Kasumi-1 (cell line): Measurements from ENCODE around the gene ABCA2.
A peak's percentile ranks its signal among the peaks of the same experiment; 100 is the strongest.

Source experiments
- DNase-seq, 2 experiments: peaks; one replicate each; lab custom pipeline; 2025; lab: John Stamatoyannopoulos, UW

Gene ABCA2, protein sequence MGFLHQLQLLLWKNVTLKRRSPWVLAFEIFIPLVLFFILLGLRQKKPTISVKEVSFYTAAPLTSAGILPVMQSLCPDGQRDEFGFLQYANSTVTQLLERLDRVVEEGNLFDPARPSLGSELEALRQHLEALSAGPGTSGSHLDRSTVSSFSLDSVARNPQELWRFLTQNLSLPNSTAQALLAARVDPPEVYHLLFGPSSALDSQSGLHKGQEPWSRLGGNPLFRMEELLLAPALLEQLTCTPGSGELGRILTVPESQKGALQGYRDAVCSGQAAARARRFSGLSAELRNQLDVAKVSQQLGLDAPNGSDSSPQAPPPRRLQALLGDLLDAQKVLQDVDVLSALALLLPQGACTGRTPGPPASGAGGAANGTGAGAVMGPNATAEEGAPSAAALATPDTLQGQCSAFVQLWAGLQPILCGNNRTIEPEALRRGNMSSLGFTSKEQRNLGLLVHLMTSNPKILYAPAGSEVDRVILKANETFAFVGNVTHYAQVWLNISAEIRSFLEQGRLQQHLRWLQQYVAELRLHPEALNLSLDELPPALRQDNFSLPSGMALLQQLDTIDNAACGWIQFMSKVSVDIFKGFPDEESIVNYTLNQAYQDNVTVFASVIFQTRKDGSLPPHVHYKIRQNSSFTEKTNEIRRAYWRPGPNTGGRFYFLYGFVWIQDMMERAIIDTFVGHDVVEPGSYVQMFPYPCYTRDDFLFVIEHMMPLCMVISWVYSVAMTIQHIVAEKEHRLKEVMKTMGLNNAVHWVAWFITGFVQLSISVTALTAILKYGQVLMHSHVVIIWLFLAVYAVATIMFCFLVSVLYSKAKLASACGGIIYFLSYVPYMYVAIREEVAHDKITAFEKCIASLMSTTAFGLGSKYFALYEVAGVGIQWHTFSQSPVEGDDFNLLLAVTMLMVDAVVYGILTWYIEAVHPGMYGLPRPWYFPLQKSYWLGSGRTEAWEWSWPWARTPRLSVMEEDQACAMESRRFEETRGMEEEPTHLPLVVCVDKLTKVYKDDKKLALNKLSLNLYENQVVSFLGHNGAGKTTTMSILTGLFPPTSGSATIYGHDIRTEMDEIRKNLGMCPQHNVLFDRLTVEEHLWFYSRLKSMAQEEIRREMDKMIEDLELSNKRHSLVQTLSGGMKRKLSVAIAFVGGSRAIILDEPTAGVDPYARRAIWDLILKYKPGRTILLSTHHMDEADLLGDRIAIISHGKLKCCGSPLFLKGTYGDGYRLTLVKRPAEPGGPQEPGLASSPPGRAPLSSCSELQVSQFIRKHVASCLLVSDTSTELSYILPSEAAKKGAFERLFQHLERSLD (N-terminal part only)

DNA sequence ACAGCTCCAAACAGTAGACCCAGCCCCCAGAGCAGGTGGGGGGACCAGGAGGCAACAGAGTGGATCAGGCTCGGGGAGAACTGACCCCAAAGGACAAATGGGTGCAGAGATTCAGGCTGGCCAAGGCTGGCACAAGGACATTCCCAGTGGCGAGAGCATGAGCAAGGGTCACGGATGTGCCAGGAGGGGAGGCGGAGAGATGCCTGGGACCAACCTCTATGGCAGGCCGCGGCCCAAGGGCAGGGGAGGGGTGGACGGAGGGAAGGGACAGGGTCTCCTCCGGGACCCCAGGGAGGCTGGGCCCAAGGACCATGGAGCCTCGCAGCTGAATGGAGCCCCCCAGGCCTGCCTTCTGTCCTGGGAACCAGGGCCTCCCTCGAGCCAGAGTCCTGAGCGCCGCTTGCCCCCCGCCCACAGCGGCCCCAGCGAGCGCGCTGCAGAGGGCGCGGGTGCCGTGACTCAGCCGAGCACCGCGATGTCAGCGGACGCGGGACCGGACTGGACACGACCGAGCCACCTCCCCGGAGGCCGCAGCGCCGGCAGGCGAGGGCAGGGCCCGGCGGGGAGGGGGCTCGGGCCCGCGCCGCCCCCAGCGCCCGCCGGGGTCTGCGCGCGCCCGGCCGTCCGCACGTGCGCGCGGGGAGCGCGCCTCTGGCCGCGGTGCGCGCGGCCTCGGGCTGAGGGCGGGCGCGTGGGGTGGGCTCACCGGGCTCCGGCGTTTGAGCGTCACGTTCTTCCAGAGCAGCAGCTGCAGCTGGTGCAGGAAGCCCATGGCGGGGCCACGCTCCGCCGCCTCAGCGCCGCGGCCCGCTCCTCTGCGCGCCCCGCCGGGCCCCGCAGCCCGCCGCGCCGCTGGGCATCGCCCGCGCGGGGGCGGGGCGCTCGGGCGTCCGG is at the start of gene ABCA2:
Gene ABCA2, minus strand, starts transcription at position 869 of the 894 bp plus-strand sequence. Its CDS starts 97 bp downstream, at position 772.
- DNase-seq = no peak

DNA sequence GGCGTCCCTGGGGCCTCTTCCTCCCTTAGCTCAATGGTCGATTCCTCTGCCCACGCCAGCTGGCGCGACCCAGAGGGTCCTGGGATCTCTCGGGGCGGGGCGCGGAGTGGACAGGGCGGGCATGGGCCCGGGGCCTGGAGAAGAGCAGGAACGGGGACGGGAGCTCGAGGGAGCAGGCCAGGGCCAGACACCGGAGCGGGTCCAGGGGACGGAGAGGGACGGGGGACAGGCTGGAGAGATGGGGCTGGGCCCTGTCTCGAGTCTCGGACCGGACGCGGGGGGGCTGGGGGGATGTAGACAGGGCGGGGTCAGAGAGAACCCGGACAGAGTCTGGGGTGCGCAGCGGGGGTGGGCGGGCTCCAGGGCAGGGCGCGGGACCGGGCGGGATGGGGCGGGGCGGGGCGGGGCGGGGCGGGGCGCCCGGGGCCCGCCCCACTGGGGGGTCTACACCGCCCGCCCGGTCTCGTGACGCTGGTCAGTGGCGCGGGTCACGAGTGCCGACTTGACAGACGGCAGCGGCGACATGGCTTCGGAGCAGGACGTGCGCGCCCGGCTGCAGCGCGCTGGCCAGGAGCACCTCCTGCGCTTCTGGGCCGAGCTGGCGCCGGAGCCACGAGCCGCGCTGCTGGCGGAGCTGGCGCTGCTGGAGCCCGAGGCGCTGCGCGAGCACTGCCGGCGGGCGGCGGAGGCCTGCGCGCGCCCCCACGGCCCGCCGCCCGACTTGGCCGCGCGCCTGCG is 49.1 kb upstream of the ABCA2 start, which contains the start of gene UAP1L1:
Gene UAP1L1, plus strand, starts transcription at position 508 of the 738 bp plus-strand sequence. Its CDS starts 16 bp downstream, at position 524.
- DNase-seq = peak; percentile 8 to 9

DNA sequence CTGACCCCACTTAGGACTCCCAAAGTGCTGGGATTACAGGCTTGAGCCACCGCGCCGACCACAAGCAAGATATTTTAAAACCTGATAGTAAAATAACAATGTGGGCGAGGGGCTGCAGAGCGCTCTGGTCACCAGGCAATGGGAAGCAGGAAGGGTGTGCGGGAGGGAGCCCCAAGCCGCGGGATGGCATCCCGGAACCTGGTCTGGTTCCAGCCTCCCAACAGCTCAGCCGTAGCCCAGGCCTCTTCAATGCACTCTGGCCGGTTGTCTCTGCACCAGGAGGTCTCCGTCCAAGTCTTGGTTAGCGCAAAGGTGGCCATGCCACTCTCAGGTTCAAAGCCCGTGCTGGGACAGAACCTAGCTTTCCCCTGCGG is 48.6 kb upstream of the ABCA2 start:
- no peak for DNase-seq

DNA sequence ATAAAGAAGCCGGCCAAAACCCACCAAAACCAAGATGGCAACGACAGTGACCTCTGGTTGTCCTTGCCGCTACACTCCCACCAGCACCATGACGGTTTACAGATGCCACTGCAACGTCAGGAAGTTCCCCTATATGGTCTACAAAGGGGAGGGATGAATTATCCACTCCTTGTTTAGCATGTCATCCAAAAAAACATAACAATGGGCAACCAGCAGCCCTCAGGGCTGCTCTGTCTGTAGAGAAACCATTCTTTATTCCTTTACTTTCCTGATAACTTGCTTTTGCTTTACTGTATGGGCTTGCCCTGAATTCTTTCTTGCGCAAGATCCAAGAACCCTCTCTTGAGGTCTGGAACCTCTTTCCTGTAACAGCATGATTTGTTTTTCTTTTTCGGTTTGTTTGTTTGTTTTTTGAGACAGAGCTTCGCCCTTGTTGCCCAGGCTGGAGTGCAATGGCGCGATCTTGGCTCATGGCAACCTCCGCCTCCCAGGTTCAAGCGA is 47.3 kb upstream of the ABCA2 start:
- DNase-seq = no peak

DNA sequence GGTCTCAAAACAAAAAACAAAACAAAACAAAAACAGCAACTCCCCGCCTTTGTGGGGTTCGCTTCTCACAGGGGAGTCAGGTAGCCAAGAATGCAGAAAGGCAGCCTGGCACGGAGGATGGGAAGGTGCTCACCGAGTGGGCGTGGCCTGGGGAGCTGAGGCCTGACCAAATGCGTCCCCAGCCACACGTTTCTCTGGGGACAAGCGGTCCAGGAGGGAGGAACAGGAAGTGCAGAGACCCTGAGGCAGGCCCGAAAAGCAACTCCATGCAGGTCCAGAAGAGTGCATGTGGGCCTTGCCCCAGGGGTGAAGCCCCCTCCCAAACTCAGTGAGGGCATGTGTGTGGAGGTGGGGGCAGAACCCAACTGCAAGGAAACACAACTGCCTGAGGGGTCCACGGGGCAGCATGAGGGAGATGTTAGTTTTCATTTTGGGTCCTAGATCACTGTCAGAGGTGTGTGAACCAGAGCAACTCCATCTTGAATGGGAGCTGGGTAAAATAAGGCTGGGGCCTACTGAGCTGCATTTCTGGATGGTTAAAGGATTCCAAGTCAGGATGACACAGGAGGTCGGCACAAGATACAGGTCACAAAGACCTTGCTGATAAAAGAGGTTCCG is 46.7 kb upstream of the ABCA2 start:
- no peak for DNase-seq

DNA sequence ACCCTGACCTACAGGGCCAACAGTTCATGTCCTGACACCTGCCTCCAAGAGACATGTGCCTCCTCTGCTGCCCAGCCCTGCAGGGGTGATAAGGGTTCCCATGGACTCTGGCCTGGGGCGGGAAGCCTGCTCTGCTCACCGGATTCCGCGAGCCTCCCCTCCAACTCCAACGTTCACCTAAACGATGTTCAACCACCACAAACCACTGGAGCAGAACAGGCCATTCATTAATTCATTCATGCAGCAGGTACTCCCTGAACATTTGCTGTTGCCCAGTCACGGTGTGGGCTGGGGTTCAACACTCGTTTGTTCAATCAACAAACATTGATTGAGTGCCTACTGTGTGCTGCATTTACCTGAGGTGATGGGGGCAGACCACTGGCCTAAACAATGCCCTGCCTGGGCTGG is 46.0 kb upstream of the ABCA2 start:
- DNase-seq = no peak

DNA sequence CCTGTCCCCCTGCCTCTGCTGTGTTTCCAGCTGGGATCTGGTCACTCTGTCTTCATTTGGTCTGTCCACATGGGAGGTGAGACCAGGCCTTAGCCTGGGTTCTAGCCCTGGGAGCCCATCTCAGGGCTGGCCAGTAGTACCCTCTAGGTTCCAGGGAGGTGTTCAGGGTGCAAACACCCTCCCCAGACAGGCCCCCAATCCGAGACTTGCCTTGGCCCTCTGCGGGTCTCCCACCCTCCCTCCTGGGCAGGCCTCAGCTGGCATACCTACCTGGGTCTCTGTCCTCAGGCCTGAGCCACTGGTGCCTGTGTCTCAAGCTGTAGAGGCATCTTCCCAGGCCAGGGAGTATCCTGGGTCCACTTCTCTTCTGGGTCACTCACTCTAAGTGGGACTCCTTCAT is 43.2 kb upstream of the ABCA2 start:
- no peak for DNase-seq

DNA sequence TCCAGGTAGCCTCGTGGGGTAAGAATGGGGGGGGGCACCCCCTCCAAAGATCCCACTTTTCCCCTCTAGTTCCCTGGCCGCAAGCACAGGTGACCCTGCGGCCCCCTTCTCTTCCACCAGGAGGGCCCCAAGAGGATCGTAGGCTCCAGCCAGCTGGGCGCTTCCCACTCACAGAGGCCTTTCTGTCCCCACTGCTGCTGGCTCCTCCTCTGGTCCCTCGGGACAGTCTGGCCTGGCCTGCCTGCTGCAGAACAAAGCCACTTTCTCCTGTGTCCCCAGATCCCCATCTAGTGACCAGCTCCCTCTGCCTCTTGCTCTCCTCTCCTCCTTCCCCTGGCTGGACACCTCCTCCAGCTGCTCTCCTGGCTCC is 42.9 kb upstream of the ABCA2 start:
- no peak for DNase-seq

DNA sequence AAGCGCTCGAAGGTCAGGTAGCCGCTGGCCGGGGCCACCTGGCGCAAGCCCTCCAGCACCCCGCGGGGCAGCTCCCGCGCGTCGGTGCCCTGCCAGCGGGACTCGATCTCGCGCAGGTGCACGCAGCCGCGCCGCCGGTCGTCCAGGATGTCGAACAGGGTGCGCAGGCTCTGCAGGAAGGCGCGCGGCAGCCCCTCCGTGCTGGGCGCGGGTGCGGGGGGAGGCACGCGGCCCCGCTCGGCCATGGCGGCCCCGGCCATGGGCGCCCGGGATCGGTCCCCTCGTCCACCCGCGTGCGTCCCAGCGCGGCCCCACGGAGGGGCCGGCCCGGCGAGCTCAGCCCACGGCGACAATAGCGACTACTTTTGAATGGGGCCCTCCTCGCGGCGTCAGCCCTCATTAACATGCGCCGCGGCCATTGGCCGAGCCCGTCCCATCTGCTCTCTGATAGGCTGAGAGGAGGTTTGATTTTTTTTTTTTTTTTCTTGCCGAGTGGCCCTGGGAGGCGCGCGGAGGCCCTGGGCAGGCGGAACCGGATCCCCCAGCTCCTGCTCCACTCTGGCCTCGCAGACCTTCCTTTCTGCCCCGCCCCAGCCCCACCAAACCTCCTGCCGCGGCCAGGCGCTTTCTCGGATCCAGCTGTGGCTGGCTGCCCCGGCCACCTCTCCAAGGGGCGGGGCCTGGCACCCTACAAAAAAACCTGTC is 42.3 kb upstream of the ABCA2 start, which contains the start of gene SAPCD2:
Gene SAPCD2, minus strand, starts transcription at position 357 of the 705 bp plus-strand sequence. Its CDS starts 97 bp downstream, at position 260.
- DNase-seq = peak; percentile 84 to 86

DNA sequence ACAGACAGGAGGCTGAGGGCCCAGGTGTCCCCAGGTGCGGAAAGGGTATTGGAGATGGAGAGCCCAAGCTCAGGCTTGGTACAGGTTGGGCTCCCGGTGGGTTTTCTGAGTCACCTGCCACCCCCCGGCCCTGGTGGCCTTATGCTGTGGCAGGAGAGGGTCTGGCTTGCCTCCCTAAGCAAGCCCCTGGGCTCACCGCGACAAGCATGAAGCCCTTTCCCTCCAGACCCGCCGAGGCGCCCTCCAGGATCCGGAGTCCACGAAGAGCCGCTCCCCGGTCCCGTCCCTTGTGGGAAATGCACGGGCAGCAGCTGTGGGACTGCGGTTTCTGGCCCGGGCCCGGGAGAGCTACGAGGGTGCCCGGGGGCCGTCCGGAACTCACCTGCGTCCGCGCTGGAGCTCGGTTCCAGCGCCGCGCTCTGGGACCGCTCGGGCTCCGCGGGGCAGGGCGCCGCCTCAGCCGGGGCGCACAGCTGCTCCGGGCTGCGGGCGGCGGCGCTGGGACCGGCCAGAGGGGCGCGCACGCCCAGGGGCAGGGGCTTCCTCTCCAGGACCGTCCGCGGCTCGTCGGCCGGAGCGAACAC is 41.6 kb upstream of the ABCA2 start:
- DNase-seq = no peak

DNA sequence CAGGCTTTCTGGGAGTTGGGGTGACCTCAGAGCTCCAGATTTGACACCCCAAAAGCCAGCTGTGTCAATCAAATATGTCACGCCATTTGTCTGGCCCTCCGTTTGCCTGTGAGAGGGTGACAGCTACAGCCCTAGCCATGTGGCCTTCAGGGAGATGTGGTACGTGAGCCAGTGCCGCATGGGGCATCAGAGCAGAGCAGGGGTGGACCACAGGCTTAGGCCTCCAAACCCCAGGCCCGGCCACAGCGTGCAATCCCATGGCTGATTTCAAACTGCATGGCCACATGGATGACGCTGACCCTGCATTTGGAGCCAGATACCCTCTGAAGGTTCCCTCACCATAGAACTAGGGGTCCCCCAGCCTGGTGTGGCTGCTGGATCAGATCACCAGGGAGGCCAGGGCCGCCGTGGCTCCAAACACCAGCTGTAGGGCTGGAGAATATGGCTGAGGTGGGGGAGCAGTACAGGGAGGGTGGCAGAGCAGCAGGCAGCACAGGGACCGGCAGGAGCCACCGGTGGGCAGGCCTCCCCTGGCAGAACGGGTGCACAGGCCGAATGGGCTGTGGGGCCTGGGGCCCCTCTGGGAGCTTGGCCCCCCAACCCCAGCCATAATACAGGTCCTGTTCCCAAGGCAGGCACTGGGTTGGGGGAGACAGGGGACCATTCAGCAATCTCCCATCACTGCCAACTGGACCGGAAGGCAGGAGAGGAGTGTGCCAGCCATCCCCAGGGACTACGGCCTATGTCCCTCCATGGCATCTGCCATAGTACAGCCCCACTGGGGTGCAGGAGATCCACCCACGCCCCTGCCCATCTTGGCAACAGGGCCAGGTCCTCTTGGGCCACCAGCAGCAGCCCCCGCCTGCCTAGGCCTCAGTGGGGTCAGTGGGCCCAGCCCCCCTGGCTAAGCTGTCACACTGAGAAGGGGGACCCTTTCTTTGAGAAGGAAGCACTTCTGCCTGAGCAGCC is 40.8 kb upstream of the ABCA2 start:
- no peak for DNase-seq

DNA sequence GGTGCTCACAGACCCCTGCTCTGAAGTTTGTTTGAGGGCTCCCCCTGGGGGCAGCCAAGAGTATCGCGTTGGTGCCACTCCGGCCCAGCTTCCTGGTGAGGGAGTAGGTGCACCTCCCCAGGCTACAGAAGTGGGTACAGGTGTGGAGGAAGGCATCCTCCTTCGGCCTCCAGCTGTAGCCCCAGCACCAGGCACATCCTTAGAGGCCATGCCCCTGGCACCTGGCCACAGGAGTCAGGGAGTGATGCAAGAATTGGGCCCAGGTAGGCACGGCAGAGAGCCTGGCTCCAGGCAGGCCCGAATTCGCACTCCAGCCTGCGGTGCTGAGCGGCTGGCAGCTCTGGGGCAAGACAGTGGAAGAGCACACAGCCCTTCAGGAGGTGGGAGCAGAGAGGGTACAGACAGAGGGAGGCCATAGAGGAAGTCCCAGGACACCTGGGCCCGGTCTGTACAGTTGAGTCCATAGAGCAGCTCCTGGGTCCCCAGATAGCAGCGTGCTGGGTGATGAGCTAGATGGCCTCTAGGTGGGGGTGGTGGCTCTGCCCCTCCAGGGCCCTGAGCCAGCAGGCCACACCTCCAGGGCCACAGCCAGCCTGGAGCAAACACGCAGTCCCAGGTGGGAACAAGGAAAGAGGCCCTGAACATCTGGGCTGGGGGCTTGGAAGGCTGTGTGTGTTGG is 40.0 kb upstream of the ABCA2 start:
- DNase-seq = peak; percentile 65 to 82

DNA sequence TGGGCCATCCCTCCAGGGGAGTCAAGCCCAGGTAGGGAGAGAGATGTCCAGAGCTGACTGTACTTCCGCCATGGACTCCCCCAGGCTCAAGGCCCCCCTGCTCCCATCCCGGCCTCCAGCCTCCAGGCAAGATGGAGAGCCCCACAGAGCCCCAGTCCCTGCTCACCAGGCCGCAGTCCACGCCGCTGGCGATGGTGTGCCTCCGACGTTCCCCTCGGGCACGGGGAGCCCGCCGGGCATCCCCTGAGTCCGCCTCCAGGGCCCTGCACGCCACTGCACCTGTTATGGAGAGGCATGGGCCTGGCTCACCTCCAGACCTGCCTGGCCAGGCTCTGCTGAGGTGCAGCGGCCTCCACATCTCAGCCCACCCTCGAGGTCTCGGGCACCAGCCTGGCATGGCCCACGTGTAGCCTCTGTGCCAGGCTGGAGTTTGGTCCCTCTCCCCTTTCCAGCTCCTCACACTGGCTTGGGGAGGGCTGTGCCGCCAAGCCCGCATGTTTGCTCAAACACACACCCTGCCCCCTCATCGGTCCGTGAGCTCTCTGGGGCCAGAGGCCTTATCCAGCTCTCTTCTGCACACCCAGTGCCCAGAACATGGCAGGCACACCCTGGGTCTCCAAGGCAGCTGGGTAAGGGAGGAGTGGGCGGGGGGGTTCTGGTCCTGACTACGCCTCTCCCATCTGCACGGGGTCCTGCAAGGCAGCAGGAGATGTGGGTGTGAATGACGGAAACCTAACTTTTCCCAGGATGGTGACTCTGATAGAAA is 38.2 kb upstream of the ABCA2 start:
- no peak for DNase-seq

DNA sequence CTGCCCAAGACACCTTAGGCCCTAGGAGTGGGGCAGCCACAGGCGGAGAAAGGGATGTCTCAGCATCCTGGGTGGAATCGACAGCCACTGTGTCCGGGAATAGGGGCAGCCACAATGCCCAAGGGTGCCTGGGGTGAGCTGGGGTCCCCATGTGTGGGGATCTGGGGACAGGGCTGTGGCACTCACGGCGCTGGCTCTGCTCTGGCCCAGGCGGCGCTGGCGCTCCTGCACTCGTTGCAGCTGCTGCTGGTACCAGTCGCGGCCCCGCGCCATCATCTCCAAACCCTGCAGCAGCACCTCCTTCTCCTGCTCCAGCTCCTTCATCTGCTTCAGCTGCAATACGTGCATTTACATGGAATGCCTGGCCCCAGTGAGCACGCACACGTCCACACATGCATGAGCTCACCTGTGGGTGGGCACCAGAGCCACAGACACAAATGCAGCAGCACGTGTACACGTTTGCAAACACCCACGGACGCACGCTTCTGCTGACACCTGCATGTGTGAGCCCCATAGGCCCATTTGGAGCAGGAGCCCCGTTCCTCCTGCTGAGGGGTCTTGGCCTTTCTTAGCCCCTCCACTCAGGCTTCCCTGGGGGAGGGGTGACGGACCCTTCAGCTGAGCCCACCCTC is 37.4 kb upstream of the ABCA2 start:
- DNase-seq = no peak

DNA sequence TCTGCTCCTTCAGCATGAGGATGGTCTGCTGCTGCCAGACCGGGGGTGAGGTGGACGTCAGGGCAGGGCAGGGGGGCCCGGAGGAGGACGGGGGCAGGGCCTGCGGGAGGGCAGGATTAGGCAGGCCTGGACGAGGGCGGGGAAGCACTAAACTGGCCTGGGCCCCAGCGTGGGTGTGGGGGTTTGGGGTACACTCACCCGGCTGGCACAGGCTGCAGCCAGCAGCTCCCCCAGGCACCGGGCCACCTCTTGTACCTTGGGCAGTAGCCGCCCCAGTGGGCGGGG is 36.8 kb upstream of the ABCA2 start:
- DNase-seq = no peak
